Hippocampal formation (tissue), 2 donors: ENCODE data around the gene MBP.

Experiments used
- DNase-seq, 2 donors: peaks; one replicate each; lab custom pipeline; 2025; lab: John Stamatoyannopoulos, UW

Gene MBP

GRCh38 chr18:77151033-77151771, 18.6 kb upstream of the MBP start:
- DNase-seq, result no peak

GRCh38 chr18:77150588-77150987, 18.0 kb upstream of the MBP start:
- no peak for DNase-seq

GRCh38 chr18:77148289-77148688, 15.7 kb upstream of the MBP start:
- no peak for DNase-seq

- no peak for DNase-seq
Observed at GRCh38 chr18:77147418-77147852, 14.9 kb upstream of the MBP start.

GRCh38 chr18:77146249-77147080, 13.9 kb upstream of the MBP start:
- DNase-seq, result no peak

- DNase-seq, result no peak
Observed at GRCh38 chr18:77145364-77145901, 12.8 kb upstream of the MBP start.

- no peak for DNase-seq
Observed at GRCh38 chr18:77144451-77145118, 12.0 kb upstream of the MBP start.

- DNase-seq, result no peak
Observed at GRCh38 chr18:77144046-77144445, 11.5 kb upstream of the MBP start.

GRCh38 chr18:77143196-77143595, 10.6 kb upstream of the MBP start:
- DNase-seq, result no peak

- DNase-seq, result no peak
Observed at GRCh38 chr18:77141401-77142118, 9.0 kb upstream of the MBP start.

- DNase-seq, result no peak
Observed at GRCh38 chr18:77140439-77141109, 8.0 kb upstream of the MBP start.

GRCh38 chr18:77140030-77140429, 7.4 kb upstream of the MBP start:
- no peak for DNase-seq

- no peak for DNase-seq
Observed at GRCh38 chr18:77139619-77140018, 7.0 kb upstream of the MBP start.

GRCh38 chr18:77138270-77138669, 5.7 kb upstream of the MBP start:
- DNase-seq, result no peak

- DNase-seq, result no peak
Observed at GRCh38 chr18:77137851-77138250, 5.3 kb upstream of the MBP start.

- DNase-seq, result no peak
Observed at GRCh38 chr18:77136871-77137665, 4.5 kb upstream of the MBP start.

GRCh38 chr18:77136076-77136718, 3.6 kb upstream of the MBP start:
- DNase-seq, result no peak

- no peak for DNase-seq
Observed at GRCh38 chr18:77135339-77136075, 2.9 kb upstream of the MBP start.

- no peak for DNase-seq
Observed at GRCh38 chr18:77134611-77135010, 2.0 kb upstream of the MBP start.
